ENCODE results near the gene KIAA1958. TPM values are rescaled to one million over a fixed set of nuclear protein-coding genes. Genes with fewer than 3 reads are reported as not detected.

KIAA1958 gene
- total and polyA plus RNA-seq, 2 experiments from 2014 or later: 9.9 to 20.1 TPM

GRCh38 chr9:112694706-112695555, 208.3 kb downstream of the KIAA1958 start:
- no peaks in the 10 kb centered on the region for H3K4me1 ChIP-seq (ENCODE audit: low read depth)
- H3K27me3 ChIP-seq: no peaks in the 10 kb centered on the region
- H3K4me3 ChIP-seq: no peak overlapping the region
- peak in 1 of 2 donors; percentile 20 for DNase-seq (ENCODE audit: low read depth in 1 of 2, low spot score in 1 of 2)
- TF ChIP-seq CTCF (IDR thresholded peaks at IDR 0.05; ENCODE audit: low read depth, low read length): no peak
- peak overlapping the region; percentile 39 for H3K27ac ChIP-seq
- H3K9me3 ChIP-seq (ENCODE audit: low read depth): no peaks in the 10 kb centered on the region
- peaks cover 5% of the 10 kb centered on the region for H3K36me3 ChIP-seq

GRCh38 chr9:112696461-112696860, 209.8 kb downstream of the KIAA1958 start:
- Histone ChIP-seq H3K4me3 (no peak overlapping the region), H3K27me3 (no peaks in the 10 kb centered on the region), H3K4me1 (ENCODE audit: low read depth) (peaks cover 8% of the 10 kb centered on the region), H3K9me3 (ENCODE audit: low read depth) (no peaks in the 10 kb centered on the region), H3K27ac (no peak overlapping the region), H3K36me3 (peaks cover 5% of the 10 kb centered on the region)
- no peak for DNase-seq (ENCODE audit: low read depth in 1 of 2, low spot score in 1 of 2)
- no peak for TF ChIP-seq CTCF (IDR thresholded peaks at IDR 0.05; ENCODE audit: low read depth, low read length)

DNA sequence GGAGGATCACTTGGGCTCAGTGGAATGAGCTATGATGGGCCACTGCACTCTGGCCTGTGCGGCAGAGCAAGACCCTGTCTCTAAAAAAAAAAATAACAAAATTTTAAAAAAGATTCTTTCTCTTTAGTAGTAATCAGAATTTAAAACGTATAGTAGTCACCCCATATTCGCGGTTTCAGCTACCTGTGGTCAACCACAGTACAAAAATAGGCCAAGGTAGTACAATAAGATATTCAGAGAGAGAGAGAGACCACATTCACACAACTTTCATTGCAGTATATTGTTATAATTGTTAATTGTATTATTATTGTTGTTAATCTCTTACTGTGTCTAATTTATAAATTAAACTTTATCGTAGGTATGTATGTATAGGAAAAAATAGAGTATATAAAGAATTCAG, 212.6 kb downstream of the KIAA1958 start:
- H3K9me3 ChIP-seq (ENCODE audit: low read depth): no peaks in the 10 kb centered on the region
- DNase-seq (ENCODE audit: low read depth in 1 of 2, low spot score in 1 of 2): no peak
- no peak overlapping the region for H3K27ac ChIP-seq
- no peak for TF ChIP-seq CTCF (IDR thresholded peaks at IDR 0.05; ENCODE audit: low read depth, low read length)
- no peaks in the 10 kb centered on the region for H3K27me3 ChIP-seq
- no peaks in the 10 kb centered on the region for H3K36me3 ChIP-seq
- H3K4me1 ChIP-seq (ENCODE audit: low read depth): peaks cover 8% of the 10 kb centered on the region
- no peak overlapping the region for H3K4me3 ChIP-seq

GRCh38 chr9:112700085-112700484, 213.5 kb downstream of the KIAA1958 start:
- no peaks in the 10 kb centered on the region for H3K36me3 ChIP-seq
- no peak for DNase-seq (ENCODE audit: low read depth in 1 of 2, low spot score in 1 of 2)
- H3K4me1 ChIP-seq (ENCODE audit: low read depth): peaks cover 8% of the 10 kb centered on the region
- H3K27ac ChIP-seq: no peak overlapping the region
- H3K27me3 ChIP-seq: no peaks in the 10 kb centered on the region
- TF ChIP-seq CTCF (IDR thresholded peaks at IDR 0.05; ENCODE audit: low read depth, low read length): no peak
- no peaks in the 10 kb centered on the region for H3K9me3 ChIP-seq (ENCODE audit: low read depth)
- no peak overlapping the region for H3K4me3 ChIP-seq

DNA sequence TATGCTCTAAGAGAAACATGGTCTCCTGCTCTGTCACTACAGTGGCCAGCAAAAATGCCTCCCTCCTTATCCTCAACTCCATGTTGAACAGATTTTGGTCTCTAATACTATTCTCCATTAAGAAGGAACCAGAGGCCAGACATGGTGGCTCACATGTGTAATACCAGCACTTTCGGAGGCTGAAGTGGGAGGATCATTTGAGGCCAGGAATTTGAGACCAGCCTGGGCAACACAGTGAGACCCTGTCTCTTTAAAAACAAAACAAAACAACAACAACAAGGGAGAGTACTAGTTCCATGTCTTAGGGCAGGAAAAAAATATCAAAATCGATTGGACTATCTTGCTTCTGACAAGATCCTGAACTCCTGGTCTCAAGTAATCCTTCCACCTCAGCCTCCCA, 216.7 kb downstream of the KIAA1958 start:
- Histone ChIP-seq H3K4me3 (no peak overlapping the region), H3K27ac (no peak overlapping the region), H3K36me3 (no peaks in the 10 kb centered on the region), H3K27me3 (no peaks in the 10 kb centered on the region), H3K9me3 (ENCODE audit: low read depth) (no peaks in the 10 kb centered on the region), H3K4me1 (ENCODE audit: low read depth) (peaks cover 8% of the 10 kb centered on the region)
- no peak for DNase-seq (ENCODE audit: low read depth in 1 of 2, low spot score in 1 of 2)
- no peak for TF ChIP-seq CTCF (IDR thresholded peaks at IDR 0.05; ENCODE audit: low read depth, low read length)

Measured in cardiac muscle cell (in vitro differentiated cells and primary cell).